KMS-11 (cell line): ENCODE results near the gene TRIM66.

Experiments used
- H2AFZ ChIP-seq: fragments of 200-600 bp; sonication (generic); 2 replicates; pipeline ENCODE4 v1.6.1; 2016; ENCODE audit warnings: antibody characterized with exemption, mixed run types, low read depth
- H3K27ac ChIP-seq: fragments of 200-600 bp; sonication (generic); 2 replicates; pipeline ENCODE4 v1.6.1; 2016; ENCODE audit warnings: mild to moderate bottlenecking, mixed run types
- H3K27me3 ChIP-seq: fragments of 200-600 bp; sonication (generic); 2 replicates; pipeline ENCODE4 v1.6.1; 2017; ENCODE audit warnings: mild to moderate bottlenecking, low read depth, mixed run types, moderate library complexity; ENCODE audit not compliant: insufficient read depth
- H3K36me3 ChIP-seq: fragments of 200-600 bp; sonication (generic); 2 replicates; pipeline ENCODE4 v1.6.1; 2017; ENCODE audit warnings: mild to moderate bottlenecking, mixed run types; ENCODE audit not compliant: insufficient read depth
- H3K4me1 ChIP-seq: fragments of 200-600 bp; sonication (generic); 2 replicates; pipeline ENCODE4 v1.6.1; 2016; ENCODE audit warnings: mild to moderate bottlenecking, low read depth, mixed run types; ENCODE audit not compliant: poor library complexity, severe bottlenecking
- H3K4me2 ChIP-seq: fragments of 200-600 bp; sonication (generic); 2 replicates; pipeline ENCODE4 v1.7.0; 2016; ENCODE audit warnings: mild to moderate bottlenecking, mixed run types
- H3K4me3 ChIP-seq: fragments of 200-600 bp; sonication (generic); IDR thresholded peaks from 2 replicates; pipeline ENCODE4 v1.6.1; 2017; ENCODE audit warnings: low read depth, low read length, mixed read lengths; ENCODE audit not compliant: insufficient read depth
- H3K79me2 ChIP-seq: fragments of 200-600 bp; sonication (generic); 2 replicates; pipeline ENCODE4 v1.6.1; 2016; ENCODE audit warnings: low read depth, mixed run types; ENCODE audit not compliant: insufficient read depth
- H3K9ac ChIP-seq: fragments of 200-600 bp; sonication (generic); 2 replicates; pipeline ENCODE4 v1.6.1; 2016; ENCODE audit warnings: mild to moderate bottlenecking, mixed run types
- H4K20me1 ChIP-seq: fragments of 200-600 bp; sonication (generic); 2 replicates; pipeline ENCODE4 v1.6.1; 2016; ENCODE audit warnings: mild to moderate bottlenecking, mixed run types; ENCODE audit not compliant: insufficient read depth
- CTCF ChIP-seq: fragments of 200-600 bp; sonication (generic); conservative IDR thresholded peaks from 2 replicates; pipeline ENCODE4 v1.6.1; 2017; ENCODE audit warnings: low read depth, mild to moderate bottlenecking, antibody characterized with exemption, low read length, moderate library complexity, mixed read lengths

TRIM66 gene

DNA sequence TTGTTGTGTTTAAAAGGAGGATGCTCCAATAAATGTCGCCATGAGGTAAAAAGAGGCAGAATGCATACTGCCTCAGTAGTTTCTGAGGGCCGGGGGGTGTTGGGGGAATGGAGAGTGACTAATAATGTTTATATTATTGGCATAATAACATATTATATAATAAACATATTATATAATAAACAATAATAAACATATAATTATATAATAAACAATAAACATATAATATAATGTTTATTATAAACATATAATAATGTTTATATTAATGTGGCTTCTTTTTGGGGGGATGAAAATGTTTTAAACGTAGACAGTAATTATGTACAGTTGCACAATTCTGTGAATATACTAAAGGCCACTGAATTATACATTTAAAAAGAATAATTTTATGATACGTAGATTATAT lies 35.6 kb downstream of the TRIM66 start:
- H3K4me2 ChIP-seq, result no peak overlapping the region
- H3K4me3 ChIP-seq, result no peak overlapping the region
- H3K36me3 ChIP-seq, result no peaks in the 10 kb centered on the region
- H3K27me3 ChIP-seq, result no peaks in the 10 kb centered on the region
- no peaks in the 10 kb centered on the region for H4K20me1 ChIP-seq
- H3K4me1 ChIP-seq, result peaks cover 25% of the 10 kb centered on the region
- TF ChIP-seq CTCF, result no peak
- no peak overlapping the region for H3K9ac ChIP-seq
- H3K27ac ChIP-seq, result no peak overlapping the region
- no peak overlapping the region for H2AFZ ChIP-seq
- no peaks in the 10 kb centered on the region for H3K79me2 ChIP-seq

GRCh38 chr11:8642196-8642841 lies 40.1 kb downstream of the TRIM66 start:
- Histone ChIP-seq H4K20me1 (no peaks in the 10 kb centered on the region), H3K4me3 (no peak overlapping the region), H3K4me2 (peak overlapping the region; percentile 84), H3K27ac (peak overlapping the region; percentile 36; the same call in 1 of the 2 replicates), H3K4me1 (peaks cover 44% of the 10 kb centered on the region), H2AFZ (peak overlapping the region; percentile 44), H3K79me2 (no peaks in the 10 kb centered on the region), H3K36me3 (no peaks in the 10 kb centered on the region), H3K27me3 (no peaks in the 10 kb centered on the region), H3K9ac (no peak overlapping the region)
- TF ChIP-seq CTCF, result no peak

GRCh38 chr11:8641332-8641731 lies 41.1 kb downstream of the TRIM66 start:
- Histone ChIP-seq H2AFZ (peak overlapping the region; percentile 44; the same call in 1 of the 2 replicates), H3K27me3 (no peaks in the 10 kb centered on the region), H3K4me1 (peaks cover 44% of the 10 kb centered on the region), H4K20me1 (no peaks in the 10 kb centered on the region), H3K79me2 (no peaks in the 10 kb centered on the region), H3K4me3 (no peak overlapping the region), H3K27ac (peak overlapping the region; percentile 36; the same call in 1 of the 2 replicates), H3K4me2 (peak overlapping the region; percentile 84), H3K9ac (no peak overlapping the region), H3K36me3 (no peaks in the 10 kb centered on the region)
- TF ChIP-seq CTCF, result no peak

DNA sequence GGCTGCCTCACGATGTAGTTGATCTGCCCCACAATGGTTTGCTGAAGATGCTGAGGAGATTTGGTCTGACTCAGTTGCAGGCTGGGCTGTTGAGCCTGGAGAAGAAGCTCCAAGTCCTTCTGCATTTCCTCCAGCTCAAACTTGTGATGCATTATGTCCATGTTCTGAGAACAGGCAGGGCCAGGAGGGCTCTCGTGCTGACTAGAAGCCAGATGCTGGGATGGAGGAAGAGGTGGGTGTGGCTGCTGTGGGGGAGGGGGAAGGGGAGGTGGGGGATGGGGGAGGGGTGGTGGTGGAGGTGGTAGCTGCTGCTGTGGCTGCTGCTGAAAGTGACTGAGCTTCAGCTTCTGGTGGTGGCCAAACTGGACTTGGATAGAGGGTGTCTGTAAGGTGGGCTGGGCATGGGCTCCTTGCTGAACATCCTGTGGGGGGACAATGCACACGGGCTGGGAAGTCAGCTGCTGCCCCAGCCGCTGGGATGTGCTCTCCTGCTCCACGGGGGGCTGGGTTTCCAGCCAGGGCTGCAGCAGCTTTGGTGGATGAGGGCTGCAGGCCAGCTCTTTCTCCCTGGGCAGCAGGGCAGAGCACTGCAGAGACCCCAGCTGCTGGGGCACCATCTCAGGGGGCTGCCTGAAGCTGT lies 42.1 kb downstream of the TRIM66 start:
- no peak overlapping the region for H2AFZ ChIP-seq
- no peaks in the 10 kb centered on the region for H4K20me1 ChIP-seq
- H3K27me3 ChIP-seq, result no peaks in the 10 kb centered on the region
- H3K4me1 ChIP-seq, result peaks cover 50% of the 10 kb centered on the region
- TF ChIP-seq CTCF, result no peak
- H3K27ac ChIP-seq, result peak overlapping the region; percentile 36; the same call in 1 of the 2 replicates
- H3K79me2 ChIP-seq, result no peaks in the 10 kb centered on the region
- no peak overlapping the region for H3K9ac ChIP-seq
- no peak overlapping the region for H3K4me3 ChIP-seq
- H3K36me3 ChIP-seq, result no peaks in the 10 kb centered on the region
- H3K4me2 ChIP-seq, result peak overlapping the region; percentile 84
